Testis (tissue), 3 donors: ENCODE results near the gene SMYD3. TPM values are rescaled to one million over a fixed set of nuclear protein-coding genes. Genes with fewer than 3 reads are reported as not detected.

ENCODE experiments used
- DNase-seq: peaks from one replicate; pipeline ENCODE4 v3.0.0-alpha.2; 2019
- H3K27ac ChIP-seq, 2 donors: fragments of 200-600 bp; sonication (generic); one replicate each; pipeline ENCODE4 v1.5.1; 2019
- H3K27me3 ChIP-seq: fragments of 200-600 bp; sonication (generic); one replicate; pipeline ENCODE4 v1.5.1; 2019
- H3K36me3 ChIP-seq: fragments of 200-600 bp; sonication (generic); one replicate; pipeline ENCODE4 v1.5.1; 2017; ENCODE audit warnings: low read depth; ENCODE audit errors: missing control alignments
- H3K4me1 ChIP-seq: fragments of 200-600 bp; sonication (generic); one replicate; pipeline ENCODE4 v1.5.1; 2019
- H3K4me3 ChIP-seq, 2 donors: fragments of 200-600 bp; sonication (generic); one replicate each; pipeline ENCODE4 v1.5.1; 2017 to 2019
- H3K9me3 ChIP-seq: fragments of 200-600 bp; sonication (generic); one replicate; pipeline ENCODE4 v1.5.1; 2017
- POLR2A ChIP-seq: fragments of 450-650 bp; IDR thresholded peaks from one replicate; pipeline ENCODE4 v1.6.1; 2017; ENCODE audit warnings: antibody characterized with exemption, mild to moderate bottlenecking, moderate library complexity
- WGBS, 2 donors: methylation state at CpG; one replicate each; pipeline ENCODE4 v1.1.5; 2018; 5-methylcytosine and 5-hydroxymethylcytosine counted together
- intact Hi-C: fragments of 100-400 bp; cut with DNase I; formaldehyde crosslinking; loops from one replicate; pipeline ENCODE4 v1.15.1; 2023; ENCODE audit warnings: low total_unique reads
- polyA plus RNA-seq: library from polyadenylated mRNA; stranded (reverse); fragments of 350-450 nt; fragmentation: Illumina TruSeq; extraction: RNeasy Lipid Tissue Mini Kit (QIAGEN cat#74804); gene quantifications from one replicate; pipeline ENCODE4 v1.2.3, GENCODE V29; 2014; ENCODE audit warnings: low read depth, low replicate concordance; ENCODE audit not compliant: insufficient read depth
- total RNA-seq, 2 donors: library from RNA; depleted of rRNA; stranded (reverse); fragments of >200 nt; gene quantifications; one replicate each; pipeline ENCODE4 v1.2.3, GENCODE V29; 2016
- TF ChIP-seq, protein P1 (sequence below), 3 experiments: fragments of 450-650 bp in 2 of 3; fragments of 200-600 bp in 1 of 3; sonication (generic) in 1 of 3; IDR thresholded peaks; one replicate each; pipeline ENCODE4 v1.5.1; 2016 to 2019; ENCODE audit warnings: antibody characterized with exemption in 3 of 3, mild to moderate bottlenecking in 2 of 3, moderate library complexity in 1 of 3

The SMYD3 gene
- total and polyA plus RNA-seq, 3 donors from 2014 or later: 23.0 to 38.8 (median 38.7) TPM

DNA sequence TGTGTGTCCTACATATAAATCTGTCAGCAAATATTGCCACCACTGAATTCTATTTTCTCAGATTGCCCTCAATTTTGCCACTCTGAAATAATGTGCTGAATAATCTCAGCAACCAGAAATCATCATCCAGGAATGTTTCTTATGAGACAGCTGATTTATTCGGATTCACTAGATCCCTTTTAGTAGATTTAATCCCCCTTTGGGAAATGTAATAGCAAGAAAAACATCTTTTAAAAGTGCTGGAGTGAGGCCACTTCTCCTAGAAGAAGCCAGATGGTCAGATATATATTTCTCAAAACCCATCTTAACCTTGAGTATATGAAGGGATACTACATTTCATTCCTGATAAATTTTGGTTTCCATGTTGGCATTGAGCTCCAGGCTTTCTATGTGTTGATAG is 327.7 kb downstream of the SMYD3 start:
- no peak for DNase-seq
- intact Hi-C loops: no loop called here
- H3K36me3 ChIP-seq: no peaks in the 10 kb centered on the region
- H3K27me3 ChIP-seq: no peaks in the 10 kb centered on the region
- no peak overlapping the region for H3K27ac ChIP-seq
- H3K4me1 ChIP-seq: peaks cover 6% of the 10 kb centered on the region
- H3K9me3 ChIP-seq: no peaks in the 10 kb centered on the region
- no peak overlapping the region for H3K4me3 ChIP-seq
- TF ChIP-seq POLR2A: no peak
- TF ChIP-seq, protein P1, sequence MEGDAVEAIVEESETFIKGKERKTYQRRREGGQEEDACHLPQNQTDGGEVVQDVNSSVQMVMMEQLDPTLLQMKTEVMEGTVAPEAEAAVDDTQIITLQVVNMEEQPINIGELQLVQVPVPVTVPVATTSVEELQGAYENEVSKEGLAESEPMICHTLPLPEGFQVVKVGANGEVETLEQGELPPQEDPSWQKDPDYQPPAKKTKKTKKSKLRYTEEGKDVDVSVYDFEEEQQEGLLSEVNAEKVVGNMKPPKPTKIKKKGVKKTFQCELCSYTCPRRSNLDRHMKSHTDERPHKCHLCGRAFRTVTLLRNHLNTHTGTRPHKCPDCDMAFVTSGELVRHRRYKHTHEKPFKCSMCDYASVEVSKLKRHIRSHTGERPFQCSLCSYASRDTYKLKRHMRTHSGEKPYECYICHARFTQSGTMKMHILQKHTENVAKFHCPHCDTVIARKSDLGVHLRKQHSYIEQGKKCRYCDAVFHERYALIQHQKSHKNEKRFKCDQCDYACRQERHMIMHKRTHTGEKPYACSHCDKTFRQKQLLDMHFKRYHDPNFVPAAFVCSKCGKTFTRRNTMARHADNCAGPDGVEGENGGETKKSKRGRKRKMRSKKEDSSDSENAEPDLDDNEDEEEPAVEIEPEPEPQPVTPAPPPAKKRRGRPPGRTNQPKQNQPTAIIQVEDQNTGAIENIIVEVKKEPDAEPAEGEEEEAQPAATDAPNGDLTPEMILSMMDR (IDR thresholded peaks at IDR 0.05): no peak
- 73 to 75% methylated on average over 1 of the region's 1 CpG for WGBS, 2 donors

DNA sequence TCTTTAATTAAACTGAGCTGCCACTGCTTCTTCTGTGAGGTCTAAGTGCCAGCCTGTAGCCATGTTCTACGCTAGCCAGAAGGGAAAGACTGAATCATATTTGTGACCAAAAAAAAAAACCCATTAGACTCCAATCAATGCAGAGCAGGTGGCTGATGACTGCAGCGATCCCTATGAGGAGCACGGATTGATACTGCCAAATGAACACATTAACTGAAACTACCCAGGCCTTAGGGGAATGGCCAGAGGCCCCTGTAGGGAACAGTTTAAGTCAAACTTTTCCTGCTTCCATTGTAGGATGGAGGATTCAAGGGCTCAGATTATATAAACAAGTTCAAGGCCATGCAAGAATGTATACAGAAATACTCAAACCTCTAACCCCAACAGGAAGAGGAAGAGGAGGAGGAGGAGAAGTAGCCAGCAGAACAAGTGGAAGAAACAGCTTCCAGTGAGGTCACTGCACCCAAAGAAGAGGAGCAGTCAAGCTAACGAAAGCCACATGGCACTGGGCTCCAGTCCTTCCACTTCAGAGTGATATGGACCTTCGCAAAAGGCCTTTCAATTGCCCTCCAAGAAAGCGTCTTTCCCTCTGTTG is 328.3 kb downstream of the SMYD3 start:
- no peak overlapping the region for H3K27ac ChIP-seq
- no peak for TF ChIP-seq POLR2A
- TF ChIP-seq, protein P1 (IDR thresholded peaks at IDR 0.05): no peak
- intact Hi-C loops: no loop called here
- no peak for DNase-seq
- no peaks in the 10 kb centered on the region for H3K36me3 ChIP-seq
- no peaks in the 10 kb centered on the region for H3K27me3 ChIP-seq
- H3K9me3 ChIP-seq: no peaks in the 10 kb centered on the region
- 79 to 91% methylated on average over 6 of the region's 6 CpGs for WGBS, 2 donors
- peaks cover 6% of the 10 kb centered on the region for H3K4me1 ChIP-seq
- no peak overlapping the region for H3K4me3 ChIP-seq

DNA sequence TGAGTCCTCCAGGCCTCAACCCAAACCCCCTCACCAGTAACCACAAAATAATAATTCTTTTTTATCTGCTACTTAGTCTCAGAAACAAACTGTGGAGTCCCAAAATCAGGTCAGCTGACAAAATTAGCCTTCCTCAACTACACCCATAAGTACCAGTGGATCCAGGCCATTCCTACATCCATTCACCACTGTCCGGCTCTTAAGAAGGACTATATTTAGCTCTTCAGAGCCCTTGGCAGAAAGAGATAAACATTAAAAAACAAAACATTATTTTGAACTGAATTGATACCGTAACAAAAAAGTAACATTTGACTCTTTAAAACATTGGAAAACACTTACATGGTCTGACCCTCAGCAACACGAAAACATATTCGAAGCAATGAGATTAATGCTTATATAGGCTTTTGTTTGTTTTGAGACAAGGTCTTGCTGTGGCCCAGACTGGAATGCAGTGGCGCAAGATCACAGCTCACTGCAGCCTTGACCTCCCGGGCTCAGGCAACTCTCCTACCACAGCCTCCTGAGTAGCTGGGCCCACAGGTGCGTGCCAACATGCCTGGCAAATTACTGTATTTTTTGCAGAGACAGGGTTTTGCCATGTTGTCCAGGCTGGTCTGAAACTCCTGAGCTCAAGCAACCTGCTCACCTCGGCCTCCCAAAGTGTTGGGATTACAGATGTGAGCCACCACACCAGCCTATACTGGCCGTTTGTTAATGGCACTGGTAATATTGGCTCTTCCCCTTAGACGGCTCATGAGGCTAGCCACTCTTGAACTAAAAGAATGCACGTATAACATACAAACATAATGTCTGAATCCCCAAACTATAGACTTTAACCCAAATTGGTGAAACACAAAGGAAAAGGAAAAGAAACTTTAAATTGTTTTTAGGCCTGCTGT is 330.7 kb downstream of the SMYD3 start:
- no peak for TF ChIP-seq POLR2A
- no peaks in the 10 kb centered on the region for H3K9me3 ChIP-seq
- H3K4me3 ChIP-seq: no peak overlapping the region
- WGBS, 2 donors: 57 to 62% methylated on average over 11 of the region's 11 CpGs
- DNase-seq: peak; percentile 51
- intact Hi-C loops: no loop called here
- no peaks in the 10 kb centered on the region for H3K36me3 ChIP-seq
- peak overlapping the region; percentile 2 to 10 for H3K27ac ChIP-seq
- peaks cover 6% of the 10 kb centered on the region for H3K4me1 ChIP-seq
- no peaks in the 10 kb centered on the region for H3K27me3 ChIP-seq

DNA sequence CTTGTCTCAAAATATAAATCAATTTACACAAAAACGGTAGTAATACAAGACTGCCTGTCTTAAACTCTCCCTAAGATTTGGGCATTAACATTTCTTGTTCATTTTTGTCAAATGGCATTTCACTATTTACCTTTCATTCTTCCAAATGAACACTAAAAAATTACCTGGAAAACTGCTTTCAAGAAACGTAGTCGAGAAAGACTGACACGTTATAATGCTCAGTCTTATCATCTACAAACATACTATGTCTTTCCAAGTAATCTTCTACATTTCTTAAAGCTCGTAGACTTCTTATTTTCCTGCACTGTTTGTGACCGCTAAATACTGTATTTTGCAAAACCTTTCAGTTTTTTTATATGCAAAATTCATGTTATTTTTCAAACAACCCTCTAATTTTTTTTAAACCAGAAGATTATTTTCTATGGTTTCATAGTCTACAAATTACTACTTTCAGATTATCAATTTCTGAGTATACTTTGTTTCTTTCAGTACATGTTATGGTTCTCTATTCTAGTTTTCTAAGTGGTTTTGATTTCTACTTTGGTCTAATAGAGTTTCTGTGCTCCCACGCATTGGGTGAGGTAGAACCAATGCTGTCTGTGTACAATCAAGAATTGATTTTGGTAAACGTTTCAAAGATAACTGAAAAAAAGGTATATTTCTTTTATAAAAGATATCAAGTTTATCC is 336.4 kb downstream of the SMYD3 start:
- Histone ChIP-seq H3K9me3 (no peaks in the 10 kb centered on the region), H3K27me3 (no peaks in the 10 kb centered on the region), H3K36me3 (no peaks in the 10 kb centered on the region), H3K4me3 (no peak overlapping the region), H3K27ac (no peak overlapping the region), H3K4me1 (no peaks in the 10 kb centered on the region)
- intact Hi-C loops: no loop called here
- 86 to 91% methylated on average over 8 of the region's 8 CpGs for WGBS, 2 donors
- DNase-seq: no peak
- TF ChIP-seq POLR2A: no peak
- TF ChIP-seq, protein P1 (IDR thresholded peaks at IDR 0.05): no peak

DNA sequence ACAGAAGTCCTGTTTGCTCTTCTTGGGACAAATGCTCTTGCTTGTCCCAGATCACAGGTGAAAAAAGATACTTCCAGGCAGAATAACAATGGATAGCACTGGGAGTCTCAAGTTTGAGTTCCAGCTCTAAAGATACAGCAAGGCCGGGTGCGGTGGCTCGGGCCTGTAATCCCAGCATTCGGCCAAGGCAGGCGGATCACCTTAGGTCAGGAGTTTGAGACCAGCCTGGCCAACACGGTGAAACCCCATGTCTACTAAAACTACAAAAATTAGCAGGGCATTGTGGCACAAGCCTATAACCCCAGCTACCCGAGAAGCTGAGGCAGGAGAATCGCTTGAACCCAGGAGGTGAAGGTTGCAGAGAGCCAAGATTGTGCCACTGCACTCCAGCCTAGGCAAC is 337.6 kb downstream of the SMYD3 start:
- H3K4me3 ChIP-seq: no peak overlapping the region
- no peak overlapping the region for H3K27ac ChIP-seq
- TF ChIP-seq POLR2A: no peak
- TF ChIP-seq, protein P1 (IDR thresholded peaks at IDR 0.05): no peak
- no peaks in the 10 kb centered on the region for H3K4me1 ChIP-seq
- H3K9me3 ChIP-seq: no peaks in the 10 kb centered on the region
- H3K36me3 ChIP-seq: no peaks in the 10 kb centered on the region
- intact Hi-C loops: no loop called here
- 84 to 90% methylated on average over 8 of the region's 8 CpGs for WGBS, 2 donors
- no peaks in the 10 kb centered on the region for H3K27me3 ChIP-seq
- no peak for DNase-seq
